HEK293 (cell line): ENCODE results near the gene SUMO3.
A peak's percentile ranks its signal among the peaks of the same experiment; 100 is the strongest.

Source experiments
- BCL11B ChIP-seq: fragments of 450-650 bp; formaldehyde crosslinking; IDR thresholded peaks from 2 replicates; pipeline ENCODE4 v1.5.1; 2016; ENCODE audit warnings: low read depth, missing biosample characterization, missing genetic modification characterization
- GFI1B ChIP-seq: fragments of 450-650 bp; formaldehyde crosslinking; IDR thresholded peaks from 2 replicates; pipeline ENCODE4 v1.5.1; 2016; ENCODE audit warnings: missing biosample characterization, missing genetic modification characterization
- KLF7 ChIP-seq: fragments of 450-650 bp; formaldehyde crosslinking; IDR thresholded peaks from 2 replicates; pipeline ENCODE4 v1.5.1; 2016; ENCODE audit warnings: missing biosample characterization, missing genetic modification characterization, borderline replicate concordance
- SETDB1 ChIP-seq: IDR thresholded peaks from one replicate; pipeline ENCODE4 v1.6.1; 2017; ENCODE audit warnings: mild to moderate bottlenecking, low read length, moderate library complexity, mixed read lengths; ENCODE audit not compliant: insufficient read length
- SP2 ChIP-seq: fragments of 450-650 bp; formaldehyde crosslinking; IDR thresholded peaks from 2 replicates; pipeline ENCODE4 v1.5.1; 2016; ENCODE audit warnings: missing biosample characterization, missing genetic modification characterization
- SP7 ChIP-seq: fragments of 450-650 bp; formaldehyde crosslinking; IDR thresholded peaks from 2 replicates; pipeline ENCODE4 v1.5.1; 2016; ENCODE audit warnings: missing biosample characterization, missing genetic modification characterization
- YY2 ChIP-seq: fragments of 450-650 bp; formaldehyde crosslinking; IDR thresholded peaks from 2 replicates; pipeline ENCODE4 v1.5.1; 2016; ENCODE audit warnings: missing biosample characterization, missing genetic modification characterization
- ZBTB21 ChIP-seq: fragments of 450-650 bp; formaldehyde crosslinking; IDR thresholded peaks from 2 replicates; pipeline ENCODE4 v1.5.1; 2017; ENCODE audit warnings: missing biosample characterization, missing genetic modification characterization
- ZNF114 ChIP-seq: fragments of 450-650 bp; formaldehyde crosslinking; IDR thresholded peaks from 2 replicates; pipeline ENCODE4 v1.5.0; 2017; ENCODE audit warnings: missing biosample characterization, missing genetic modification characterization
- ZNF140 ChIP-seq: fragments of 450-650 bp; formaldehyde crosslinking; IDR thresholded peaks from 2 replicates; pipeline ENCODE4 v1.5.1; 2016; ENCODE audit warnings: missing biosample characterization, missing genetic modification characterization
- ZNF184 ChIP-seq: fragments of 450-650 bp; IDR thresholded peaks from 2 replicates; pipeline ENCODE4 v1.5.1; 2018; ENCODE audit warnings: missing biosample characterization, mild to moderate bottlenecking, missing genetic modification characterization
- ZNF223 ChIP-seq: fragments of 450-650 bp; formaldehyde crosslinking; IDR thresholded peaks from 2 replicates; pipeline ENCODE4 v1.5.1; 2016; ENCODE audit warnings: missing biosample characterization, missing genetic modification characterization
- ZNF24 ChIP-seq: fragments of 450-650 bp; formaldehyde crosslinking; IDR thresholded peaks from 2 replicates; pipeline ENCODE4 v1.5.1; 2016; ENCODE audit warnings: missing biosample characterization, missing genetic modification characterization
- ZNF266 ChIP-seq: fragments of 450-650 bp; formaldehyde crosslinking; IDR thresholded peaks from 2 replicates; pipeline ENCODE4 v1.5.1; 2016; ENCODE audit warnings: missing biosample characterization, missing genetic modification characterization, low read depth
- ZNF280D ChIP-seq: fragments of 450-650 bp; formaldehyde crosslinking; IDR thresholded peaks from 2 replicates; pipeline ENCODE4 v1.5.1; 2016; ENCODE audit warnings: missing biosample characterization, missing genetic modification characterization
- ZNF366 ChIP-seq: fragments of 450-650 bp; formaldehyde crosslinking; conservative IDR thresholded peaks from 2 replicates; pipeline ENCODE4 v1.5.1; 2016; ENCODE audit warnings: missing biosample characterization, missing genetic modification characterization
- ZNF391 ChIP-seq: fragments of 450-650 bp; formaldehyde crosslinking; IDR thresholded peaks from 2 replicates; pipeline ENCODE4 v1.5.1; 2016; ENCODE audit warnings: low read depth, missing biosample characterization, missing genetic modification characterization, borderline replicate concordance
- ZNF398 ChIP-seq: fragments of 450-650 bp; formaldehyde crosslinking; IDR thresholded peaks from 2 replicates; pipeline ENCODE4 v1.5.1; 2017; ENCODE audit warnings: missing biosample characterization, missing genetic modification characterization
- ZNF433 ChIP-seq: fragments of 450-650 bp; formaldehyde crosslinking; IDR thresholded peaks from 2 replicates; pipeline ENCODE4 v1.5.1; 2016; ENCODE audit warnings: missing biosample characterization, missing genetic modification characterization, low read depth
- ZNF529 ChIP-seq: fragments of 450-650 bp; formaldehyde crosslinking; IDR thresholded peaks from 2 replicates; pipeline ENCODE4 v1.5.1; 2017; ENCODE audit warnings: missing genetic modification characterization, missing biosample characterization; ENCODE audit not compliant: insufficient replicate concordance
- ZNF580 ChIP-seq: fragments of 450-650 bp; formaldehyde crosslinking; IDR thresholded peaks from 2 replicates; pipeline ENCODE4 v1.5.1; 2016; ENCODE audit warnings: missing biosample characterization, missing genetic modification characterization
- ZNF621 ChIP-seq: fragments of 450-650 bp; formaldehyde crosslinking; IDR thresholded peaks from 2 replicates; pipeline ENCODE4 v1.5.1; 2017; ENCODE audit warnings: missing biosample characterization, missing genetic modification characterization
- ZNF654 ChIP-seq: fragments of 450-650 bp; formaldehyde crosslinking; IDR thresholded peaks from 2 replicates; pipeline ENCODE4 v1.5.1; 2016; ENCODE audit warnings: low read depth, missing biosample characterization, missing genetic modification characterization
- ZNF664 ChIP-seq: fragments of 450-650 bp; formaldehyde crosslinking; IDR thresholded peaks from 2 replicates; pipeline ENCODE4 v1.5.1; 2016; ENCODE audit warnings: missing biosample characterization, missing genetic modification characterization
- ZNF792 ChIP-seq: fragments of 450-650 bp; formaldehyde crosslinking; IDR thresholded peaks from 2 replicates; pipeline ENCODE4 v1.5.1; 2016; ENCODE audit warnings: missing biosample characterization, missing genetic modification characterization
- ZNF837 ChIP-seq: fragments of 450-650 bp; formaldehyde crosslinking; IDR thresholded peaks from 2 replicates; pipeline ENCODE4 v1.5.1; 2016; ENCODE audit warnings: missing biosample characterization, missing genetic modification characterization
- TF ChIP-seq, protein P1 (sequence below): fragments of 450-650 bp; formaldehyde crosslinking; IDR thresholded peaks from 2 replicates; pipeline ENCODE4 v1.5.1; 2016; ENCODE audit warnings: missing biosample characterization, missing genetic modification characterization
- TF ChIP-seq, protein P2 (sequence below): fragments of 450-650 bp; formaldehyde crosslinking; IDR thresholded peaks from 2 replicates; pipeline ENCODE4 v1.5.1; 2017; ENCODE audit warnings: missing biosample characterization, mild to moderate bottlenecking, missing genetic modification characterization, moderate library complexity
- TF ChIP-seq, protein P3 (sequence below): fragments of 450-650 bp; formaldehyde crosslinking; IDR thresholded peaks from 2 replicates; pipeline ENCODE4 v1.5.0; 2017; ENCODE audit warnings: missing biosample characterization, missing genetic modification characterization, borderline replicate concordance

The SUMO3 gene

DNA sequence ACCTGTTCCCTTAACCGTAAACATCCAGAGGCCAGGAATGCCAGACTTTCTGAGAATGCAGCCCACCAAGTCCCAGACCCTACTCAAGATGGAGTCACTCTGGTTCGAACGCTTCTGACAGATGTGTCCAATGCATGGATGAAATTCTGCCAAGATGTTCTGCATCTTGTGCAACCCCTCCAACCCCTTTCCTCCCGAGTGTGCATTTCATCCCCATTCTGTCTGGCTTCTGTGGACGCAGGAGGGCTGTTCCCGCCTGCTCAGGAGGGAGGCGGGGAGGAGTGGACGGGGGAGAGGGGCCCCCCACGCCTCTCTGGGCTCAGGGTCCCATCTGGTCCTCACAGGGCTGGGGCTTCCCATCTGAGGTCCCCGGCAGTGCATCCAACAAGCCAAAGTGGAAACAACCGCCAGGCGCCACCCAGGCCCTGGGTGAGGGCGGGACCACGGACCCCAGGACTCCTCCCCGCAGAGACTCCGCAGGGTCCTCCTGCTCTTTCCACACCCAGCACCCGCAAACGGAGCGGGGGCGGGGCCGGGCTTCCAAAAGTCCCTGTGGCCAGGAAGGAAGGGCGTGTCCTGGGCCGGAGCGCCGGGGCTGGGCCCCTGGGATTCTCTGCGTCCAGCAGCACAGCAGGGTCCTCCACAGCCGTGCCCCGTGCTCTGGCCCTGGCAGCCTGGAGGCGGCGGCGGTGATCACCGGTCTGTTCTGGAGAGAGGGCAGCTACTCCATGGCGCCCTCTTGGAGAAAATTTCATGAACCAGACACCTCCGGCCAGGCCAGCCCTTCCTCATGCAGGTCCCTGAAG, 27.8 kb upstream of the SUMO3 start (continued):
- TF ChIP-seq, protein P1, sequence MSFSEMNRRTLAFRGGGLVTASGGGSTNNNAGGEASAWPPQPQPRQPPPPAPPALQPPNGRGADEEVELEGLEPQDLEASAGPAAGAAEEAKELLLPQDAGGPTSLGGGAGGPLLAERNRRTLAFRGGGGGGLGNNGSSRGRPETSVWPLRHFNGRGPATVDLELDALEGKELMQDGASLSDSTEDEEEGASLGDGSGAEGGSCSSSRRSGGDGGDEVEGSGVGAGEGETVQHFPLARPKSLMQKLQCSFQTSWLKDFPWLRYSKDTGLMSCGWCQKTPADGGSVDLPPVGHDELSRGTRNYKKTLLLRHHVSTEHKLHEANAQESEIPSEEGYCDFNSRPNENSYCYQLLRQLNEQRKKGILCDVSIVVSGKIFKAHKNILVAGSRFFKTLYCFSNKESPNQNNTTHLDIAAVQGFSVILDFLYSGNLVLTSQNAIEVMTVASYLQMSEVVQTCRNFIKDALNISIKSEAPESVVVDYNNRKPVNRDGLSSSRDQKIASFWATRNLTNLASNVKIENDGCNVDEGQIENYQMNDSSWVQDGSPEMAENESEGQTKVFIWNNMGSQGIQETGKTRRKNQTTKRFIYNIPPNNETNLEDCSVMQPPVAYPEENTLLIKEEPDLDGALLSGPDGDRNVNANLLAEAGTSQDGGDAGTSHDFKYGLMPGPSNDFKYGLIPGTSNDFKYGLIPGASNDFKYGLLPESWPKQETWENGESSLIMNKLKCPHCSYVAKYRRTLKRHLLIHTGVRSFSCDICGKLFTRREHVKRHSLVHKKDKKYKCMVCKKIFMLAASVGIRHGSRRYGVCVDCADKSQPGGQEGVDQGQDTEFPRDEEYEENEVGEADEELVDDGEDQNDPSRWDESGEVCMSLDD (tag by site-specific recombination), result no peak; the same call in 1 of the 2 replicates
- TF ChIP-seq GFI1B (tag by site-specific recombination) (no peak), YY2 (no peak), ZNF266 (tag by site-specific recombination) (no peak), ZNF140 (tag by site-specific recombination) (no peak), ZNF366 (tag by site-specific recombination) (no peak), ZBTB21 (tag by site-specific recombination) (no peak), ZNF529 (tag by site-specific recombination) (no peak), KLF7 (tag by site-specific recombination) (no peak), ZNF280D (tag by site-specific recombination) (no peak), ZNF664 (tag by site-specific recombination) (no peak), ZNF792 (no peak), ZNF654 (no peak), ZNF580 (tag by site-specific recombination) (no peak), SP2 (tag by site-specific recombination) (peak; percentile 62), ZNF184 (tag by site-specific recombination) (no peak), ZNF223 (tag by site-specific recombination) (no peak), ZNF837 (tag by site-specific recombination) (no peak), SP7 (tag by site-specific recombination) (no peak), ZNF433 (tag by site-specific recombination) (no peak), ZNF114 (tag by site-specific recombination) (no peak), ZNF398 (tag by site-specific recombination) (no peak), SETDB1 (no peak), BCL11B (tag by site-specific recombination) (no peak), ZNF391 (tag by site-specific recombination) (no peak), ZNF24 (tag by site-specific recombination) (no peak), ZNF621 (tag by site-specific recombination) (no peak)
- TF ChIP-seq, protein P2, sequence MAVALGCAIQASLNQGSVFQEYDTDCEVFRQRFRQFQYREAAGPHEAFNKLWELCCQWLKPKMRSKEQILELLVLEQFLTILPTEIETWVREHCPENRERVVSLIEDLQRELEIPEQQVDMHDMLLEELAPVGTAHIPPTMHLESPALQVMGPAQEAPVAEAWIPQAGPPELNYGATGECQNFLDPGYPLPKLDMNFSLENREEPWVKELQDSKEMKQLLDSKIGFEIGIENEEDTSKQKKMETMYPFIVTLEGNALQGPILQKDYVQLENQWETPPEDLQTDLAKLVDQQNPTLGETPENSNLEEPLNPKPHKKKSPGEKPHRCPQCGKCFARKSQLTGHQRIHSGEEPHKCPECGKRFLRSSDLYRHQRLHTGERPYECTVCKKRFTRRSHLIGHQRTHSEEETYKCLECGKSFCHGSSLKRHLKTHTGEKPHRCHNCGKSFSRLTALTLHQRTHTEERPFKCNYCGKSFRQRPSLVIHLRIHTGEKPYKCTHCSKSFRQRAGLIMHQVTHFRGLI (tag by site-specific recombination), result no peak
- TF ChIP-seq, protein P3, sequence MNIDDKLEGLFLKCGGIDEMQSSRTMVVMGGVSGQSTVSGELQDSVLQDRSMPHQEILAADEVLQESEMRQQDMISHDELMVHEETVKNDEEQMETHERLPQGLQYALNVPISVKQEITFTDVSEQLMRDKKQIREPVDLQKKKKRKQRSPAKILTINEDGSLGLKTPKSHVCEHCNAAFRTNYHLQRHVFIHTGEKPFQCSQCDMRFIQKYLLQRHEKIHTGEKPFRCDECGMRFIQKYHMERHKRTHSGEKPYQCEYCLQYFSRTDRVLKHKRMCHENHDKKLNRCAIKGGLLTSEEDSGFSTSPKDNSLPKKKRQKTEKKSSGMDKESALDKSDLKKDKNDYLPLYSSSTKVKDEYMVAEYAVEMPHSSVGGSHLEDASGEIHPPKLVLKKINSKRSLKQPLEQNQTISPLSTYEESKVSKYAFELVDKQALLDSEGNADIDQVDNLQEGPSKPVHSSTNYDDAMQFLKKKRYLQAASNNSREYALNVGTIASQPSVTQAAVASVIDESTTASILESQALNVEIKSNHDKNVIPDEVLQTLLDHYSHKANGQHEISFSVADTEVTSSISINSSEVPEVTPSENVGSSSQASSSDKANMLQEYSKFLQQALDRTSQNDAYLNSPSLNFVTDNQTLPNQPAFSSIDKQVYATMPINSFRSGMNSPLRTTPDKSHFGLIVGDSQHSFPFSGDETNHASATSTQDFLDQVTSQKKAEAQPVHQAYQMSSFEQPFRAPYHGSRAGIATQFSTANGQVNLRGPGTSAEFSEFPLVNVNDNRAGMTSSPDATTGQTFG (tag by site-specific recombination), result no peak
